Tibial nerve (tissue), 4 donors: ENCODE results near the gene SPATC1L. TPM values are rescaled to one million over a fixed set of nuclear protein-coding genes. Genes with fewer than 3 reads are reported as not detected.
A peak's percentile ranks its signal among the peaks of the same experiment; 100 is the strongest.

Experiments used
- DNase-seq, 2 donors: peaks; one replicate each; pipeline ENCODE4 v3.0.0-alpha.2; 2019; ENCODE audit warnings: low spot score in 2 of 2
- H3K27ac ChIP-seq, 4 donors: fragments of 200-600 bp; sonication (generic) in 3 of 4; one replicate each; pipeline ENCODE4 v1.5.1; 2017 to 2019; ENCODE audit warnings: mild to moderate bottlenecking in 1 of 4
- H3K27me3 ChIP-seq, 2 donors: fragments of 200-600 bp; sonication (generic) in 1 of 2; one replicate each; pipeline versions ENCODE4 v1.5.1 to v1.6.0; 2017 to 2019
- H3K36me3 ChIP-seq, 3 donors: fragments of 200-600 bp; sonication (generic); one replicate each; pipeline ENCODE4 v1.5.1; 2018 to 2019
- H3K4me1 ChIP-seq, 4 donors: fragments of 200-600 bp; sonication (generic) in 3 of 4; one replicate each; pipeline ENCODE4 v1.5.1; 2017 to 2019
- H3K4me3 ChIP-seq, 4 donors: fragments of 200-600 bp; sonication (generic) in 3 of 4; one replicate each; pipeline ENCODE4 v1.5.1; 2017 to 2019; ENCODE audit warnings: mild to moderate bottlenecking in 1 of 4, moderate library complexity in 1 of 4
- H3K9me3 ChIP-seq, 4 donors: fragments of 200-600 bp; sonication (generic) in 3 of 4; one replicate each; pipeline ENCODE4 v1.5.1; 2017 to 2019
- EP300 ChIP-seq, 2 donors: sonication (generic); formaldehyde crosslinking; IDR thresholded peaks; one replicate each; pipeline ENCODE4 v1.6.1; 2017; ENCODE audit warnings: antibody characterized with exemption in 2 of 2, mild to moderate bottlenecking in 1 of 2
- POLR2A ChIP-seq, 2 donors: fragments of 450-650 bp; IDR thresholded peaks; one replicate each; pipeline ENCODE4 v1.6.1; 2017; ENCODE audit warnings: antibody characterized with exemption in 2 of 2, mild to moderate bottlenecking in 2 of 2, moderate library complexity in 2 of 2
- WGBS, 2 donors: methylation state at CpG; one replicate each; pipeline ENCODE4 v1.1.5; 2018; 5-methylcytosine and 5-hydroxymethylcytosine counted together
- total RNA-seq, 4 donors: library from RNA; depleted of rRNA; stranded (reverse); fragments of >200 nt; gene quantifications; one replicate each; pipeline ENCODE4 v1.1.0, GENCODE V29; 2016
- TF ChIP-seq, protein P1 (sequence below), 5 experiments: fragments of 200-600 bp in 3 of 5; fragments of 450-650 bp in 2 of 5; sonication (generic) in 3 of 5; IDR thresholded peaks; one replicate each; pipeline ENCODE4 v1.5.1; 2016 to 2019; ENCODE audit warnings: antibody characterized with exemption in 5 of 5, mild to moderate bottlenecking in 3 of 5, moderate library complexity in 2 of 5

SPATC1L gene
- total RNA-seq, 4 donors from 2014 or later: 4.5 to 12.9 (median 8.0) TPM

DNA sequence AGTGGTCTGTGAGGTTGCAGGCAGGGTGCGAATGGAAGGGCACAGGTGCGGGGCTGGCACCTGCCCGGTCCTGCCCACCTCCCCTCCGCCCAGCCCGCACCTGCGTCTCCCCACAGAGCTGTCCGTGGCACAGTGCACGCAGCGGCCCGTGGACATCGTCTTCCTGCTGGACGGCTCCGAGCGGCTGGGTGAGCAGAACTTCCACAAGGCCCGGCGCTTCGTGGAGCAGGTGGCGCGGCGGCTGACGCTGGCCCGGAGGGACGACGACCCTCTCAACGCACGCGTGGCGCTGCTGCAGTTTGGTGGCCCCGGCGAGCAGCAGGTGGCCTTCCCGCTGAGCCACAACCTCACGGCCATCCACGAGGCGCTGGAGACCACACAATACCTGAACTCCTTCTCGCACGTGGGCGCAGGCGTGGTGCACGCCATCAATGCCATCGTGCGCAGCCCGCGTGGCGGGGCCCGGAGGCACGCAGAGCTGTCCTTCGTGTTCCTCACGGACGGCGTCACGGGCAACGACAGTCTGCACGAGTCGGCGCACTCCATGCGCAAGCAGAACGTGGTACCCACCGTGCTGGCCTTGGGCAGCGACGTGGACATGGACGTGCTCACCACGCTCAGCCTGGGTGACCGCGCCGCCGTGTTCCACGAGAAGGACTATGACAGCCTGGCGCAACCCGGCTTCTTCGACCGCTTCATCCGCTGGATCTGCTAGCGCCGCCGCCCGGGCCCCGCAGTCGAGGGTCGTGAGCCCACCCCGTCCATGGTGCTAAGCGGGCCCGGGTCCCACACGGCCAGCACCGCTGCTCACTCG, 52.2 kb downstream of the SPATC1L start:
- no peaks in the 10 kb centered on the region for H3K27me3 ChIP-seq
- no peak overlapping the region for H3K4me3 ChIP-seq
- peaks cover 0 to 37% (median 0%) of the 10 kb centered on the region in 3 donors for H3K36me3 ChIP-seq
- 92 to 94% methylated on average over 83 to 84 of the region's 85 CpGs for WGBS, 2 donors
- no peak for DNase-seq
- no peak for TF ChIP-seq POLR2A (IDR thresholded peaks at IDR 0.05)
- TF ChIP-seq EP300 (IDR thresholded peaks at IDR 0.05): peak in 1 of 2 donors; percentile 22
- TF ChIP-seq, protein P1, sequence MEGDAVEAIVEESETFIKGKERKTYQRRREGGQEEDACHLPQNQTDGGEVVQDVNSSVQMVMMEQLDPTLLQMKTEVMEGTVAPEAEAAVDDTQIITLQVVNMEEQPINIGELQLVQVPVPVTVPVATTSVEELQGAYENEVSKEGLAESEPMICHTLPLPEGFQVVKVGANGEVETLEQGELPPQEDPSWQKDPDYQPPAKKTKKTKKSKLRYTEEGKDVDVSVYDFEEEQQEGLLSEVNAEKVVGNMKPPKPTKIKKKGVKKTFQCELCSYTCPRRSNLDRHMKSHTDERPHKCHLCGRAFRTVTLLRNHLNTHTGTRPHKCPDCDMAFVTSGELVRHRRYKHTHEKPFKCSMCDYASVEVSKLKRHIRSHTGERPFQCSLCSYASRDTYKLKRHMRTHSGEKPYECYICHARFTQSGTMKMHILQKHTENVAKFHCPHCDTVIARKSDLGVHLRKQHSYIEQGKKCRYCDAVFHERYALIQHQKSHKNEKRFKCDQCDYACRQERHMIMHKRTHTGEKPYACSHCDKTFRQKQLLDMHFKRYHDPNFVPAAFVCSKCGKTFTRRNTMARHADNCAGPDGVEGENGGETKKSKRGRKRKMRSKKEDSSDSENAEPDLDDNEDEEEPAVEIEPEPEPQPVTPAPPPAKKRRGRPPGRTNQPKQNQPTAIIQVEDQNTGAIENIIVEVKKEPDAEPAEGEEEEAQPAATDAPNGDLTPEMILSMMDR (IDR thresholded peaks at IDR 0.05): no peak
- H3K27ac ChIP-seq: no peak overlapping the region
- no peaks in the 10 kb centered on the region for H3K9me3 ChIP-seq
- no peaks in the 10 kb centered on the region for H3K4me1 ChIP-seq

DNA sequence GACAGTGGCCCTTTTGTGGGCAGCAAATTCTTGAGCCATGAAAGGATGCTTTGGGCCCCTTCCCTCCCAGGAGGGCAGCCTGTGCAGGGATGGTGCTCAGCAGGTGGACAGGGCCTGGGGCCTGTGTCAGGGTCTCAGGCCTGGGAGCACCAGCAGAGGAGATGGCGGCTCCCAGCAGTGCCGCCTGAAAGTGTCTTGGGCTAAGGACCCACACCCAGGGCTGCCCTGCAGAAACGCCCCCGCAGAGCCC, 52.7 kb downstream of the SPATC1L start:
- peaks cover 0 to 42% (median 0%) of the 10 kb centered on the region in 3 donors for H3K36me3 ChIP-seq
- no peaks in the 10 kb centered on the region for H3K27me3 ChIP-seq
- no peak for DNase-seq
- H3K4me1 ChIP-seq: no peaks in the 10 kb centered on the region
- H3K4me3 ChIP-seq: no peak overlapping the region
- TF ChIP-seq EP300 (IDR thresholded peaks at IDR 0.05) (no peak), POLR2A (IDR thresholded peaks at IDR 0.05) (no peak)
- TF ChIP-seq, protein P1 (IDR thresholded peaks at IDR 0.05): no peak
- no peak overlapping the region for H3K27ac ChIP-seq
- 88% methylated on average over 4 of the region's 4 CpGs; no CpG with 5 or more reads in 1 of the 2 donors for WGBS, 2 donors
- no peaks in the 10 kb centered on the region for H3K9me3 ChIP-seq

DNA sequence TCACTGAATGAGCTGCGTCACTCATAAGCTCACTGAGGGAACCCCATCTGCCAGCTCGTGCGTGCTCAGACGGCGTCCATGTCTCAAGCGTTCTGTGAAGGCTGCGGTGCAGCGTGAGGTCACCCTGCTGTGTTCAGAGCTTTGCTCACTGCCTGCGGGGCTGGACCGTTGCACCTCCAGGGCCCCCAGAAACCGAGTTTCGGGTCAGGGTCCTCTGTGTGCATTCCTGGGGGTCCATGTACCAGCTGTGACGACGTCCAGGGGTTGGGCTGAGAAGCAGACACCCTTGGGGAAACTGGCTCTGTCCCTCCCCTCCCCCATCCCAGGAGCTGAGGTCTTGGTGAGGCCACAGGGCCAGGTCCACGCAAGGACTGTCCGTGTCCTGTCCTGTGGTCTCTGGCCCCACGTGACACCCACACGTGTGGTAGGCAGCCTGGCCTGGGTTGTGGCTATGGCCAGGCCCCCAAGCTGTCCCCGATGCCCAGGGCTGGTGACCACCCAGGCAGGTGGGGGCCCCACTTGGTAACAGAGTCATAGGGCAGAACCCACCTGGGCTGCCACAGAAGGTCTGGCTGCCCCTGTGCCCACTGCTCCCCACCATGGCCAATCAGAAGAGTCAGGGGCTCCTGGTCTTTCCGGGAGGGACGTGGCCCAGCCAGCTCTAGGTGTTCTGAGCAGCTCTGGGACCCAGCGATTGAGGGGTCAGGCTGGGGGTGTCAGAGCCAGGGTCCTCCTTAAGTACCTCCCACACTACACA, 53.2 kb downstream of the SPATC1L start:
- Histone ChIP-seq H3K9me3 (no peaks in the 10 kb centered on the region), H3K36me3 (peaks cover 0 to 47% (median 0%) of the 10 kb centered on the region in 3 donors), H3K4me1 (no peaks in the 10 kb centered on the region), H3K4me3 (no peak overlapping the region), H3K27ac (no peak overlapping the region), H3K27me3 (no peaks in the 10 kb centered on the region)
- 60 to 82% methylated on average over 14 to 16 of the region's 22 CpGs for WGBS, 2 donors
- no peak for DNase-seq
- TF ChIP-seq POLR2A (IDR thresholded peaks at IDR 0.05) (no peak), EP300 (IDR thresholded peaks at IDR 0.05) (no peak)
- TF ChIP-seq, protein P1 (IDR thresholded peaks at IDR 0.05): no peak

DNA sequence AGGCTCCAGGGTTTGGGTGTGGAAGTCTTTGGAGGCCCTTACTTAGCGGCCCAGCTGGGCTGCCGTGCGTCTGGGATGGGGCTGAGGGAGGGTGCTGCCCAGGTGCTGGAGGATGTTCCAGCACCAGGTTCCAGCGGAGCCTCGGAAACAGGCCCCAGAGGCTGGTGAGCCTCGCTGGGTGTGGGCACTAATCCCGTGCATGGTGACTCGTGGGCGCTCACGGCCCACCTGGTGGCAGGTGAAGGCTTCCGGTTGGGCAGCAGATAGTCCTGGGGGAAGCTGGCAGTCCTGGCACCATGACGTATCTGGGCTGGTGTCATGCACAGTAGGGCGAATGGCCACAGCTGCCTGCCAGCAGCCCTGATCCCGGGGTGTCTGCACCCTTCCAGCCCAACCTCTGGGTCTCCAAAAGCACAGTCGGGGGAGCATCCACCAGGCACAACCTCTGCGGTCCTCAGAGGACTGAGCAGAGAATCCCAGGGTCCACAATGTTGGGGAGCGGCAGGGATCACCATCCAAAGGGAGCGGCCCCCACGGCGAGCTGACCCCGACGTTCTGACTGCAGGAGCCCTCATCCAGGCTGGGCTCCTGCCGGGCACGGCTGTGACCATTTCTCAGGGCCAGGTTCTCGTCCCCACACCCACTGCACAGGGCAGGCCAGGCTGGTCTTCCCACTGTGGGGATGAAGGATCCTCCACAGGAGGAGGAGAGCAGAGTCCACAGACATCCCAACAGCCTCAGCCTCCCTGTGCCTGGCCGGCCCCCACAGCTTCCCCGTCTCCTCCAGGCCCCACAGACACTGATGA, 54.2 kb downstream of the SPATC1L start:
- WGBS, 2 donors: 78 to 86% methylated on average over 16 to 25 of the region's 27 CpGs
- DNase-seq: no peak
- Histone ChIP-seq H3K27ac (no peak overlapping the region), H3K36me3 (peaks cover 0 to 57% (median 0%) of the 10 kb centered on the region in 3 donors), H3K9me3 (no peaks in the 10 kb centered on the region), H3K4me3 (no peak overlapping the region), H3K27me3 (no peaks in the 10 kb centered on the region), H3K4me1 (no peaks in the 10 kb centered on the region)
- TF ChIP-seq, protein P1 (IDR thresholded peaks at IDR 0.05): no peak
- no peak for TF ChIP-seq POLR2A (IDR thresholded peaks at IDR 0.05)
- no peak for TF ChIP-seq EP300 (IDR thresholded peaks at IDR 0.05)
